Measurements from ENCODE around the gene SALL2. TPM values are rescaled to one million over a fixed set of nuclear protein-coding genes. Genes with fewer than 3 reads are reported as not detected.

Gene SALL2
- total RNA-seq, 1 experiment from 2014 or later: 10.9 TPM

- peaks cover 4% of the 10 kb centered on the region; the same call in 1 of the 2 replicates for H3K36me3 ChIP-seq (ENCODE audit: control insufficient read depth, insufficient read depth, low read length)
- Mint-ChIP-seq H3K9me3 (ENCODE audit: unreplicated experiment) (no peaks in the 10 kb centered on the region), H3K4me1 (ENCODE audit: low read depth, unreplicated experiment) (peaks cover 6% of the 10 kb centered on the region), H3K36me3 (ENCODE audit: insufficient read depth, unreplicated experiment) (peaks cover 54% of the 10 kb centered on the region), H3K27me3 (ENCODE audit: insufficient read depth, unreplicated experiment) (no peaks in the 10 kb centered on the region), H3K27ac (ENCODE audit: unreplicated experiment) (no peak overlapping the region), H3K4me3 (ENCODE audit: unreplicated experiment) (no peak overlapping the region)
- DNase-seq: no peak
- intact Hi-C loops (cut with micrococcal nuclease; ENCODE audit: unreplicated experiment): no loop called here
- TF ChIP-seq CTCF (IDR thresholded peaks at IDR 0.05; ENCODE audit: insufficient read depth in 1 of 2, low read depth in 1 of 2, low read length in 1 of 2, severe bottlenecking in 1 of 2, unreplicated experiment in 1 of 2): no peak
- no peaks in the 10 kb centered on the region for H3K4me1 ChIP-seq
- BruUV-seq (replicated peaks): no TSS peak
- H3K9me3 ChIP-seq: no peaks in the 10 kb centered on the region
- H3K27me3 ChIP-seq (replicated peaks; ENCODE audit: control insufficient read depth, insufficient read depth, low read length): no peaks in the 10 kb centered on the region
- ChIA-PET POLR2A (no interaction called here), CTCF (no interaction called here)
- H3K4me3 ChIP-seq (ENCODE audit: low read depth, low read length): no peak overlapping the region
Measured at GRCh38 chr14:21505012-21505553, 21.1 kb downstream of the SALL2 start.

- Mint-ChIP-seq H3K27me3 (ENCODE audit: insufficient read depth, unreplicated experiment) (no peaks in the 10 kb centered on the region), H3K27ac (ENCODE audit: unreplicated experiment) (no peak overlapping the region), H3K4me3 (ENCODE audit: unreplicated experiment) (no peak overlapping the region), H3K36me3 (ENCODE audit: insufficient read depth, unreplicated experiment) (peaks cover 67% of the 10 kb centered on the region), H3K4me1 (ENCODE audit: low read depth, unreplicated experiment) (peaks cover 16% of the 10 kb centered on the region), H3K9me3 (ENCODE audit: unreplicated experiment) (no peaks in the 10 kb centered on the region)
- H3K9me3 ChIP-seq: no peaks in the 10 kb centered on the region
- intact Hi-C loops (cut with micrococcal nuclease; ENCODE audit: unreplicated experiment): no loop called here
- no peak overlapping the region for H3K4me3 ChIP-seq (ENCODE audit: low read depth, low read length)
- CTCF ChIA-PET: interaction anchor here (0.6 kb wide), 1 partner anchor 8 kb away, joined by 3 read pairs; the partner anchor contains the start of gene METTL3
- H3K36me3 ChIP-seq (ENCODE audit: control insufficient read depth, insufficient read depth, low read length): peaks cover 1% of the 10 kb centered on the region; the same call in 1 of the 2 replicates
- TF ChIP-seq CTCF (IDR thresholded peaks at IDR 0.05; ENCODE audit: insufficient read depth in 1 of 2, low read depth in 1 of 2, low read length in 1 of 2, severe bottlenecking in 1 of 2, unreplicated experiment in 1 of 2): no peak
- 0 out of 2 replicates have a peak, but pooled peaks cover 8% of the 10 kb centered on the region for H3K4me1 ChIP-seq
- POLR2A ChIA-PET: no interaction called here
- no peaks in the 10 kb centered on the region for H3K27me3 ChIP-seq (replicated peaks; ENCODE audit: control insufficient read depth, insufficient read depth, low read length)
- DNase-seq: no peak
- BruUV-seq (replicated peaks): no TSS peak
Measured at GRCh38 chr14:21503376-21503775, 22.8 kb downstream of the SALL2 start.

- TF ChIP-seq CTCF (IDR thresholded peaks at IDR 0.05; ENCODE audit: insufficient read depth in 1 of 2, low read depth in 1 of 2, low read length in 1 of 2, severe bottlenecking in 1 of 2, unreplicated experiment in 1 of 2): no peak
- H3K4me3 Mint-ChIP-seq (ENCODE audit: unreplicated experiment): no peak overlapping the region
- Histone ChIP-seq H3K9me3 (no peaks in the 10 kb centered on the region), H3K4me1 (0 out of 2 replicates have a peak, but pooled peaks cover 8% of the 10 kb centered on the region), H3K4me3 (ENCODE audit: low read depth, low read length) (no peak overlapping the region), H3K27me3 (replicated peaks; ENCODE audit: control insufficient read depth, insufficient read depth, low read length) (no peaks in the 10 kb centered on the region), H3K36me3 (ENCODE audit: control insufficient read depth, insufficient read depth, low read length) (peaks cover 1% of the 10 kb centered on the region; the same call in 1 of the 2 replicates)
- CTCF ChIA-PET: no interaction called here
- no peaks in the 10 kb centered on the region for H3K27me3 Mint-ChIP-seq (ENCODE audit: insufficient read depth, unreplicated experiment)
- BruUV-seq (replicated peaks): no TSS peak
- POLR2A ChIA-PET: no interaction called here
- H3K4me1 Mint-ChIP-seq (ENCODE audit: low read depth, unreplicated experiment): peaks cover 18% of the 10 kb centered on the region
- H3K27ac Mint-ChIP-seq (ENCODE audit: unreplicated experiment): no peak overlapping the region
- no peak for DNase-seq
- intact Hi-C loops (cut with micrococcal nuclease; ENCODE audit: unreplicated experiment): no loop called here
- H3K36me3 Mint-ChIP-seq (ENCODE audit: insufficient read depth, unreplicated experiment): peaks cover 73% of the 10 kb centered on the region
- H3K9me3 Mint-ChIP-seq (ENCODE audit: unreplicated experiment): no peaks in the 10 kb centered on the region
Measured at GRCh38 chr14:21501568-21501967, 24.6 kb downstream of the SALL2 start.
